MM.1S (cell line): Measurements from ENCODE around the gene BEX4.

ENCODE experiments used
- DNase-seq: peaks from one replicate; pipeline ENCODE4 v3.0.0-alpha.2; 2015
- H2AFZ ChIP-seq: fragments of 300-600 bp; sonication (generic); 2 replicates; pipeline ENCODE4 v1.6.0; 2016; ENCODE audit warnings: antibody characterized with exemption, low read length
- H3F3A ChIP-seq: fragments of 300-600 bp; sonication (generic); 2 replicates; pipeline ENCODE4 v1.6.1; 2016; ENCODE audit warnings: mild to moderate bottlenecking, antibody characterized with exemption, low read length, moderate library complexity, mixed read lengths; ENCODE audit not compliant: insufficient read depth
- H3K27ac ChIP-seq: fragments of 300-600 bp; sonication (generic); 2 replicates; pipeline ENCODE4 v1.5.1; 2016; ENCODE audit warnings: mild to moderate bottlenecking, low read length
- H3K27me3 ChIP-seq: fragments of 300-600 bp; sonication (generic); replicated peaks from 2 replicates; pipeline ENCODE4 v1.6.0; 2016; ENCODE audit warnings: low read length; ENCODE audit not compliant: insufficient read depth
- H3K36me3 ChIP-seq: fragments of 300-600 bp; sonication (generic); replicated peaks from 2 replicates; pipeline ENCODE4 v1.6.1; 2016; ENCODE audit warnings: mild to moderate bottlenecking, low read length, mixed read lengths; ENCODE audit not compliant: insufficient read depth
- H3K4me1 ChIP-seq: fragments of 300-600 bp; sonication (generic); 2 replicates; pipeline ENCODE4 v1.6.1; 2016; ENCODE audit warnings: low read length, mixed read lengths
- H3K4me2 ChIP-seq: fragments of 300-600 bp; sonication (generic); 2 replicates; pipeline ENCODE4 v1.6.0; 2016; ENCODE audit warnings: low read depth, low read length
- H3K4me3 ChIP-seq: fragments of 300-600 bp; sonication (generic); 2 replicates; pipeline ENCODE4 v1.5.1; 2016; ENCODE audit warnings: low read length, mixed read lengths
- H3K79me2 ChIP-seq: fragments of 300-600 bp; sonication (generic); 2 replicates; pipeline ENCODE4 v1.6.1; 2016; ENCODE audit warnings: mixed run types, low read length, mixed read lengths
- H3K9ac ChIP-seq: fragments of 300-600 bp; sonication (generic); 2 replicates; pipeline ENCODE4 v1.6.1; 2016; ENCODE audit warnings: low read length, mixed read lengths
- H3K9me2 ChIP-seq: fragments of 300-600 bp; sonication (generic); replicated peaks from 2 replicates; pipeline ENCODE4 v1.6.1; 2016; ENCODE audit warnings: mild to moderate bottlenecking, low read length, mixed read lengths; ENCODE audit not compliant: insufficient read depth
- H3K9me3 ChIP-seq: fragments of 300-600 bp; sonication (generic); replicated peaks from 2 replicates; pipeline ENCODE4 v1.6.1; 2016; ENCODE audit warnings: mild to moderate bottlenecking, low read length, mixed read lengths; ENCODE audit not compliant: insufficient read depth
- H4K20me1 ChIP-seq: fragments of 300-600 bp; sonication (generic); 2 replicates; pipeline ENCODE4 v1.6.1; 2016; ENCODE audit warnings: mild to moderate bottlenecking, low read length, moderate library complexity, mixed read lengths; ENCODE audit not compliant: insufficient read depth
- CTCF ChIP-seq: fragments of 300-600 bp; sonication (generic); IDR thresholded peaks from 2 replicates; pipeline ENCODE4 v1.5.1; 2016; ENCODE audit warnings: antibody characterized with exemption, low read length, mixed read lengths
- EZH2 ChIP-seq: fragments of 300-600 bp; sonication (generic); optimal IDR thresholded peaks from 2 replicates; pipeline ENCODE3; 2017; ENCODE audit warnings: low read depth, mild to moderate bottlenecking, antibody characterized with exemption, low read length, mixed read lengths
- EZH2phosphoT487 ChIP-seq: fragments of 300-600 bp; sonication (generic); IDR thresholded peaks from 2 replicates; pipeline ENCODE4 v1.6.1; 2018; ENCODE audit warnings: antibody characterized with exemption, low read length

BEX4 gene

GRCh38 chrX:103248553-103248952 is 33.6 kb downstream of the BEX4 start:
- no peaks in the 10 kb centered on the region for H3F3A ChIP-seq
- no peak overlapping the region for H2AFZ ChIP-seq
- H4K20me1 ChIP-seq: no peaks in the 10 kb centered on the region
- no peak overlapping the region for H3K4me3 ChIP-seq
- H3K27me3 ChIP-seq: no peaks in the 10 kb centered on the region
- H3K36me3 ChIP-seq: no peaks in the 10 kb centered on the region
- no peaks in the 10 kb centered on the region for H3K9me3 ChIP-seq
- H3K4me2 ChIP-seq: no peak overlapping the region
- no peak for TF ChIP-seq EZH2
- TF ChIP-seq EZH2phosphoT487: no peak
- TF ChIP-seq CTCF: peak; percentile 44
- DNase-seq: no peak
- H3K9ac ChIP-seq: no peak overlapping the region
- no peaks in the 10 kb centered on the region for H3K4me1 ChIP-seq
- no peaks in the 10 kb centered on the region for H3K79me2 ChIP-seq
- H3K9me2 ChIP-seq: no peaks in the 10 kb centered on the region
- no peak overlapping the region for H3K27ac ChIP-seq

GRCh38 chrX:103249805-103250204 is 34.9 kb downstream of the BEX4 start:
- no peaks in the 10 kb centered on the region for H3K9me3 ChIP-seq
- no peaks in the 10 kb centered on the region for H3K27me3 ChIP-seq
- H3K27ac ChIP-seq: no peak overlapping the region
- TF ChIP-seq EZH2phosphoT487 (no peak), CTCF (no peak), EZH2 (no peak)
- H3K9me2 ChIP-seq: no peaks in the 10 kb centered on the region
- DNase-seq: no peak
- no peaks in the 10 kb centered on the region for H3K36me3 ChIP-seq
- H3K79me2 ChIP-seq: peaks cover 9% of the 10 kb centered on the region
- no peak overlapping the region for H3K4me3 ChIP-seq
- no peaks in the 10 kb centered on the region for H4K20me1 ChIP-seq
- H3K4me1 ChIP-seq: no peaks in the 10 kb centered on the region
- no peak overlapping the region for H3K4me2 ChIP-seq
- H3K9ac ChIP-seq: no peak overlapping the region
- no peak overlapping the region for H2AFZ ChIP-seq
- no peaks in the 10 kb centered on the region for H3F3A ChIP-seq

GRCh38 chrX:103250977-103251376 is 36.1 kb downstream of the BEX4 start:
- Histone ChIP-seq H3K4me3 (no peak overlapping the region), H4K20me1 (no peaks in the 10 kb centered on the region), H3K36me3 (no peaks in the 10 kb centered on the region), H3K4me1 (no peaks in the 10 kb centered on the region), H3K79me2 (peaks cover 9% of the 10 kb centered on the region), H2AFZ (no peak overlapping the region), H3K9me2 (no peaks in the 10 kb centered on the region), H3K4me2 (no peak overlapping the region), H3K27me3 (no peaks in the 10 kb centered on the region), H3K27ac (no peak overlapping the region), H3F3A (no peaks in the 10 kb centered on the region), H3K9ac (no peak overlapping the region), H3K9me3 (no peaks in the 10 kb centered on the region)
- no peak for DNase-seq
- TF ChIP-seq EZH2phosphoT487 (no peak), EZH2 (no peak), CTCF (no peak)
